SK-N-SH (cell line): Measurements from ENCODE around the gene SP1. TPM values are rescaled to one million over a fixed set of nuclear protein-coding genes. Genes with fewer than 3 reads are reported as not detected.

Source experiments
- CTCF ChIA-PET: fragments of 300-600, 350-600 bp; formaldehyde crosslinking; extraction: SDS; loops from one replicate; lab custom pipeline; 2021; lab: Yijun Ruan, JAX
- POLR2A ChIA-PET: fragments of 350-600 bp; sonication (Branson Sonifier 250); formaldehyde crosslinking; extraction: SDS; loops from one replicate; lab custom pipeline; 2020; ENCODE audit warnings: antibody characterized with exemption, inconsistent platforms; lab: Yijun Ruan, JAX
- DNase-seq: peaks from one replicate; pipeline ENCODE4 v3.0.0; 2012
- H2AFZ ChIP-seq: fragments of 200-600 bp; sonication (generic); 2 replicates; pipeline ENCODE4 v1.8.1; 2016; ENCODE audit warnings: antibody characterized with exemption, mild to moderate bottlenecking, low read depth
- H3F3A ChIP-seq: fragments of 200-600 bp; sonication (generic); replicated peaks from 2 replicates; pipeline ENCODE3; 2016; ENCODE audit warnings: antibody characterized with exemption, mild to moderate bottlenecking; ENCODE audit not compliant: insufficient read depth
- H3K27ac ChIP-seq, 2 experiments: fragments of 200-500 bp in 1 of 2; fragments of 200-600 bp in 1 of 2; sonication (Bioruptor generic) in 1 of 2; sonication (generic), shearing (Covaris generic) in 1 of 2; 2 replicates each; pipeline versions ENCODE4 v1.5.1 to v1.6.1; 2014 to 2016; ENCODE audit warnings: low read depth in 2 of 2, inconsistent platforms in 1 of 2, low read length in 1 of 2, mild to moderate bottlenecking in 1 of 2, mixed read lengths in 1 of 2
- H3K27me3 ChIP-seq: fragments of 200-600 bp; sonication (generic), shearing (Covaris generic); 2 replicates; pipeline ENCODE4 v1.6.1; 2016; ENCODE audit warnings: mixed run types; ENCODE audit not compliant: insufficient read depth
- H3K36me3 ChIP-seq, 2 experiments: fragments of 200-500 bp in 1 of 2; fragments of 200-600 bp in 1 of 2; sonication (Bioruptor generic) in 1 of 2; sonication (generic) in 1 of 2; replicated peaks in 1 of 2; 2 replicates each; pipeline versions ENCODE3 to v1.5.1; 2014 to 2016; ENCODE audit warnings: low read length in 1 of 2, mild to moderate bottlenecking in 1 of 2; ENCODE audit not compliant: insufficient read depth in 2 of 2, control insufficient read depth in 1 of 2
- H3K4me1 ChIP-seq, 2 experiments: fragments of 200-500 bp in 1 of 2; fragments of 200-600 bp in 1 of 2; sonication (Bioruptor generic) in 1 of 2; sonication (generic), shearing (Covaris generic) in 1 of 2; 2 replicates each; pipeline versions ENCODE4 v1.5.1 to v1.6.1; 2014 to 2016; ENCODE audit warnings: low read depth in 1 of 2, low read length in 1 of 2, mixed run types in 1 of 2; ENCODE audit not compliant: insufficient read depth in 2 of 2, control insufficient read depth in 1 of 2
- H3K4me2 ChIP-seq: fragments of 200-600 bp; sonication (generic), shearing (Covaris generic); 2 replicates; pipeline ENCODE4 v1.6.1; 2017; ENCODE audit warnings: mixed run types
- H3K4me3 ChIP-seq, 2 experiments: fragments of 200-500 bp in 1 of 2; fragments of 200-600 bp in 1 of 2; sonication (Bioruptor generic) in 1 of 2; sonication (generic), shearing (Covaris generic) in 1 of 2; 2 replicates each; pipeline versions ENCODE4 v1.5.1 to v1.8.1; 2014 to 2016; ENCODE audit warnings: low read depth in 2 of 2, inconsistent platforms in 1 of 2, low read length in 1 of 2, mild to moderate bottlenecking in 1 of 2, mixed read lengths in 1 of 2, moderate library complexity in 1 of 2
- H3K79me2 ChIP-seq: fragments of 200-600 bp; sonication (generic); 2 replicates; pipeline ENCODE4 v1.8.1; 2017; ENCODE audit warnings: mild to moderate bottlenecking; ENCODE audit not compliant: insufficient read depth
- H3K9ac ChIP-seq: fragments of 200-600 bp; sonication (generic); 2 replicates; pipeline ENCODE4 v1.6.1; 2017; ENCODE audit warnings: mixed run types
- H3K9me2 ChIP-seq: fragments of 200-600 bp; sonication (generic); 2 replicates; pipeline ENCODE4 v1.6.1; 2017; ENCODE audit warnings: mixed run types
- H3K9me3 ChIP-seq: fragments of 200-600 bp; sonication (generic); 2 replicates; pipeline ENCODE4 v1.6.1; 2017; ENCODE audit warnings: mixed run types, mild to moderate bottlenecking, moderate library complexity
- H4K20me1 ChIP-seq: fragments of 200-600 bp; sonication (generic); 2 replicates; pipeline ENCODE4 v1.6.1; 2017; ENCODE audit warnings: mild to moderate bottlenecking, mixed run types; ENCODE audit not compliant: insufficient read depth
- CHD2 ChIP-seq: fragments of 150-350 bp; IDR thresholded peaks from 2 replicates; pipeline ENCODE4 v1.6.1; 2018; ENCODE audit warnings: low read length; ENCODE audit not compliant: partially characterized antibody
- ELF1 ChIP-seq: IDR thresholded peaks from 2 replicates; pipeline ENCODE4 v1.4.0; 2012
- EP300 ChIP-seq, 2 experiments: IDR thresholded peaks; 2 replicates each; pipeline versions ENCODE4 v1.4.0 to v1.6.1; 2012; ENCODE audit warnings: borderline replicate concordance in 1 of 2, low read depth in 1 of 2, low read length in 1 of 2
- GABPA ChIP-seq: IDR thresholded peaks from 2 replicates; pipeline ENCODE4 v1.4.0; 2012; ENCODE audit warnings: low read depth, mild to moderate bottlenecking
- JUND ChIP-seq: IDR thresholded peaks from 2 replicates; pipeline ENCODE4 v1.4.0; 2012
- MEF2A ChIP-seq: IDR thresholded peaks from 2 replicates; pipeline ENCODE4 v1.4.0; 2012; ENCODE audit warnings: low read depth, borderline replicate concordance
- MXI1 ChIP-seq: IDR thresholded peaks from 2 replicates; pipeline ENCODE4 v1.6.1; 2012; ENCODE audit warnings: mild to moderate bottlenecking, low read depth, low read length, improper control_type of control experiment
- POLR2AphosphoS5 ChIP-seq: IDR thresholded peaks from 2 replicates; pipeline ENCODE4 v1.6.1; 2012; ENCODE audit warnings: low read depth, low read length
- SIN3A ChIP-seq: IDR thresholded peaks from 2 replicates; pipeline ENCODE4 v1.6.1; 2012; ENCODE audit warnings: low read depth, mild to moderate bottlenecking, low read length, moderate library complexity, borderline replicate concordance
- TAF1 ChIP-seq: IDR thresholded peaks from 2 replicates; pipeline ENCODE4 v1.6.1; 2012; ENCODE audit warnings: low read depth, mild to moderate bottlenecking, low read length, moderate library complexity, borderline replicate concordance
- TCF12 ChIP-seq: IDR thresholded peaks from 2 replicates; pipeline ENCODE4 v1.4.0; 2012
- YY1 ChIP-seq: IDR thresholded peaks from 2 replicates; pipeline ENCODE4 v1.4.0; 2012; ENCODE audit warnings: low read depth, mild to moderate bottlenecking
- WGBS: methylation state at CpG from one replicate; pipeline ENCODE4 v1.1.6; 2017; ENCODE audit warnings: low lambda C conversion rate; 5-methylcytosine and 5-hydroxymethylcytosine counted together
- polyA plus RNA-seq, 3 experiments: library from polyadenylated mRNA; depleted of rRNA; stranded (reverse); fragments of >200 nt; gene quantifications; 2 replicates each; pipeline ENCODE4 v1.2.3, GENCODE V29; 2012
- TF ChIP-seq, protein P1 (sequence below): IDR thresholded peaks from 2 replicates; pipeline ENCODE4 v1.4.0; 2012; ENCODE audit warnings: low read depth, borderline replicate concordance
- TF ChIP-seq, protein P2 (sequence below): IDR thresholded peaks from 2 replicates; pipeline ENCODE4; 2012
- TF ChIP-seq, protein P3 (sequence below): fragments of 200-600 bp; sonication (generic); IDR thresholded peaks from 2 replicates; pipeline ENCODE4 v1.6.1; 2017; ENCODE audit warnings: antibody characterized with exemption, mild to moderate bottlenecking, moderate library complexity
- TF ChIP-seq, protein P4 (sequence below): IDR thresholded peaks from 2 replicates; pipeline ENCODE4 v1.6.1; 2012; ENCODE audit warnings: mild to moderate bottlenecking, low read depth, low read length, moderate library complexity
- TF ChIP-seq, protein P5 (sequence below): IDR thresholded peaks from 2 replicates; pipeline ENCODE4 v1.4.0; 2012; ENCODE audit warnings: low read depth, borderline replicate concordance
- TF ChIP-seq, protein P6 (sequence below): fragments of 150-350 bp; IDR thresholded peaks from 2 replicates; pipeline ENCODE4 v1.6.1; 2016; ENCODE audit warnings: mild to moderate bottlenecking, low read depth, low read length
- TF ChIP-seq, protein P7 (sequence below): IDR thresholded peaks from 2 replicates; pipeline ENCODE4 v1.4.0; 2012; ENCODE audit warnings: low read depth

The SP1 gene
- polyA plus RNA-seq, 1 of the 3 experiments (the other 2 are of a cell fraction) = 12.9 TPM

DNA sequence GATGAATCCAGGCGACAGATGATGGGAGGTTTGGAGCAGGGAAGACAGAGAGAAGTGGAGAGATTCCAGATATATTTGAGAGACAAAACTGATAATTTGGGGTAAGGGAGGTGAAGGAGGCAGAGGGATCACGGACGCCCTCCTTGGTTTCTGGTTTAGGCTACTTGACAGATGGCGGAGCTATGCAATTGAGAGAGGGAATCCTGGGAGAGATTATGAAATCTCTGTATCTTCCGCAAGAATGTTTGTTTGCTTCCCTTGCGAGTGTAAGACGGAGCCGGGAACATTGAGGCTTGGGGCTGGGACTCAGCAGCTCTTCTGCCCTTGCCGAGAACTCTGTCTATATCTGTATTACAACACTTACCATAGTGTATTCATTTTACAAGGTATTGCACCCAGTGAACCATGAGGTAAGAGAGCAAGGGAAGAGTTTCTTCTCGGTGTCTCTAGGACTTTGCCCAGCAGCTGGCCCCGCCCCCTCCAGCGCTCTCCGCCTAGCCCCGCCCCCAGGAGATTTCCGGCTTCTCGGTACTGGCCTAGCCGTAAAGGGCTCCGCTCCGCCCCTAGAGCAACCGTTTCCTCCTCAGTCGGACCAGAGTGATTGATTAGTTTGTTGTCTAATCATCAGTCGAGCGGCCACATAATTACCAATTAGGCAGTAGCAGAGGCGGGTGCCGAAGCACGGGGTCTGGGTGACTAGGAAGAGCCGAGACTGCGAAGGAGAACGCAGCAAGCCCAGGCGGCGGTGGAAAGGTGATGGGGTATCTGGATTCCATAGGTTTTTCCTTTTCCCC is 61.3 kb downstream of the SP1 start, which contains the start of gene PRR13:
TSS of gene PRR13 (plus strand) at position 695 of the 794 bp plus-strand sequence. CDS start 981 bp downstream, outside the sequence.
- peak within 1 kb of the TSS; percentile 88 for H3K4me2 ChIP-seq
- no peaks in the 10 kb centered on the region for H4K20me1 ChIP-seq
- H3K27ac ChIP-seq = peak within 1 kb of the TSS; percentile 89 to 92
- ChIA-PET POLR2A (interaction anchor here (1.3 to 1.4 kb wide), 5 partner anchors 60 to 120 kb away, joined by 5 to 13 read pairs (median 7); partner anchors contain the start of genes AAAS and TARBP2), CTCF (interaction anchor here (0.7 to 2.7 kb wide), 10 partner anchors 10 to 120 kb away, joined by 3 to 14 read pairs (median 4); partner anchors contain the start of gene AAAS)
- DNase-seq = peak; percentile 93
- H3K9me3 ChIP-seq = no peaks in the 10 kb centered on the region
- 2% methylated on average over 31 of the region's 31 CpGs for WGBS
- H3K4me3 ChIP-seq = peak within 1 kb of the TSS; percentile 65 to 72
- peaks cover 34% of the 10 kb centered on the region for H3K79me2 ChIP-seq
- peak within 1 kb of the TSS; percentile 91 for H2AFZ ChIP-seq
- peak within 1 kb of the TSS; percentile 71 for H3K9ac ChIP-seq
- no peaks in the 10 kb centered on the region for H3K27me3 ChIP-seq
- peaks cover 0 to 7% of the 10 kb centered on the region in 2 experiments; a peak in 1 of 4 replicates for H3K4me1 ChIP-seq
- peaks cover 11% of the 10 kb centered on the region for H3F3A ChIP-seq
- no peaks in the 10 kb centered on the region for H3K9me2 ChIP-seq
- TF ChIP-seq, protein P1, sequence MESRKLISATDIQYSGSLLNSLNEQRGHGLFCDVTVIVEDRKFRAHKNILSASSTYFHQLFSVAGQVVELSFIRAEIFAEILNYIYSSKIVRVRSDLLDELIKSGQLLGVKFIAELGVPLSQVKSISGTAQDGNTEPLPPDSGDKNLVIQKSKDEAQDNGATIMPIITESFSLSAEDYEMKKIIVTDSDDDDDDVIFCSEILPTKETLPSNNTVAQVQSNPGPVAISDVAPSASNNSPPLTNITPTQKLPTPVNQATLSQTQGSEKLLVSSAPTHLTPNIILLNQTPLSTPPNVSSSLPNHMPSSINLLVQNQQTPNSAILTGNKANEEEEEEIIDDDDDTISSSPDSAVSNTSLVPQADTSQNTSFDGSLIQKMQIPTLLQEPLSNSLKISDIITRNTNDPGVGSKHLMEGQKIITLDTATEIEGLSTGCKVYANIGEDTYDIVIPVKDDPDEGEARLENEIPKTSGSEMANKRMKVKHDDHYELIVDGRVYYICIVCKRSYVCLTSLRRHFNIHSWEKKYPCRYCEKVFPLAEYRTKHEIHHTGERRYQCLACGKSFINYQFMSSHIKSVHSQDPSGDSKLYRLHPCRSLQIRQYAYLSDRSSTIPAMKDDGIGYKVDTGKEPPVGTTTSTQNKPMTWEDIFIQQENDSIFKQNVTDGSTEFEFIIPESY = no peak
- TF ChIP-seq, protein P2, sequence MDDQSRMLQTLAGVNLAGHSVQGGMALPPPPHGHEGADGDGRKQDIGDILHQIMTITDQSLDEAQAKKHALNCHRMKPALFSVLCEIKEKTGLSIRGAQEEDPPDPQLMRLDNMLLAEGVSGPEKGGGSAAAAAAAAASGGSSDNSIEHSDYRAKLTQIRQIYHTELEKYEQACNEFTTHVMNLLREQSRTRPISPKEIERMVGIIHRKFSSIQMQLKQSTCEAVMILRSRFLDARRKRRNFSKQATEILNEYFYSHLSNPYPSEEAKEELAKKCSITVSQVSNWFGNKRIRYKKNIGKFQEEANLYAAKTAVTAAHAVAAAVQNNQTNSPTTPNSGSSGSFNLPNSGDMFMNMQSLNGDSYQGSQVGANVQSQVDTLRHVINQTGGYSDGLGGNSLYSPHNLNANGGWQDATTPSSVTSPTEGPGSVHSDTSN = peak; percentile 97
- TF ChIP-seq POLR2AphosphoS5 (peak; percentile 98), TCF12 (0 out of 2 replicates have a peak, but pooled peaks have one; percentile 18), MXI1 (peak; percentile 55; the same call in 1 of the 2 replicates), CHD2 (peak; percentile 31), SIN3A (0 out of 2 replicates have a peak, but pooled peaks have one; percentile 45), JUND (no peak), ELF1 (peak; percentile 77; the same call in 1 of the 2 replicates), YY1 (peak; percentile 75), EP300 (IDR thresholded peaks at IDR 0.05; ENCODE audit: borderline replicate concordance in 1 of 2, low read depth in 1 of 2, low read length in 1 of 2) (no peak), GABPA (peak; percentile 32; the same call in 1 of the 2 replicates), TAF1 (peak; percentile 57), MEF2A (no peak)
- TF ChIP-seq, protein P3, sequence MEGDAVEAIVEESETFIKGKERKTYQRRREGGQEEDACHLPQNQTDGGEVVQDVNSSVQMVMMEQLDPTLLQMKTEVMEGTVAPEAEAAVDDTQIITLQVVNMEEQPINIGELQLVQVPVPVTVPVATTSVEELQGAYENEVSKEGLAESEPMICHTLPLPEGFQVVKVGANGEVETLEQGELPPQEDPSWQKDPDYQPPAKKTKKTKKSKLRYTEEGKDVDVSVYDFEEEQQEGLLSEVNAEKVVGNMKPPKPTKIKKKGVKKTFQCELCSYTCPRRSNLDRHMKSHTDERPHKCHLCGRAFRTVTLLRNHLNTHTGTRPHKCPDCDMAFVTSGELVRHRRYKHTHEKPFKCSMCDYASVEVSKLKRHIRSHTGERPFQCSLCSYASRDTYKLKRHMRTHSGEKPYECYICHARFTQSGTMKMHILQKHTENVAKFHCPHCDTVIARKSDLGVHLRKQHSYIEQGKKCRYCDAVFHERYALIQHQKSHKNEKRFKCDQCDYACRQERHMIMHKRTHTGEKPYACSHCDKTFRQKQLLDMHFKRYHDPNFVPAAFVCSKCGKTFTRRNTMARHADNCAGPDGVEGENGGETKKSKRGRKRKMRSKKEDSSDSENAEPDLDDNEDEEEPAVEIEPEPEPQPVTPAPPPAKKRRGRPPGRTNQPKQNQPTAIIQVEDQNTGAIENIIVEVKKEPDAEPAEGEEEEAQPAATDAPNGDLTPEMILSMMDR = no peak
- TF ChIP-seq, protein P4, sequence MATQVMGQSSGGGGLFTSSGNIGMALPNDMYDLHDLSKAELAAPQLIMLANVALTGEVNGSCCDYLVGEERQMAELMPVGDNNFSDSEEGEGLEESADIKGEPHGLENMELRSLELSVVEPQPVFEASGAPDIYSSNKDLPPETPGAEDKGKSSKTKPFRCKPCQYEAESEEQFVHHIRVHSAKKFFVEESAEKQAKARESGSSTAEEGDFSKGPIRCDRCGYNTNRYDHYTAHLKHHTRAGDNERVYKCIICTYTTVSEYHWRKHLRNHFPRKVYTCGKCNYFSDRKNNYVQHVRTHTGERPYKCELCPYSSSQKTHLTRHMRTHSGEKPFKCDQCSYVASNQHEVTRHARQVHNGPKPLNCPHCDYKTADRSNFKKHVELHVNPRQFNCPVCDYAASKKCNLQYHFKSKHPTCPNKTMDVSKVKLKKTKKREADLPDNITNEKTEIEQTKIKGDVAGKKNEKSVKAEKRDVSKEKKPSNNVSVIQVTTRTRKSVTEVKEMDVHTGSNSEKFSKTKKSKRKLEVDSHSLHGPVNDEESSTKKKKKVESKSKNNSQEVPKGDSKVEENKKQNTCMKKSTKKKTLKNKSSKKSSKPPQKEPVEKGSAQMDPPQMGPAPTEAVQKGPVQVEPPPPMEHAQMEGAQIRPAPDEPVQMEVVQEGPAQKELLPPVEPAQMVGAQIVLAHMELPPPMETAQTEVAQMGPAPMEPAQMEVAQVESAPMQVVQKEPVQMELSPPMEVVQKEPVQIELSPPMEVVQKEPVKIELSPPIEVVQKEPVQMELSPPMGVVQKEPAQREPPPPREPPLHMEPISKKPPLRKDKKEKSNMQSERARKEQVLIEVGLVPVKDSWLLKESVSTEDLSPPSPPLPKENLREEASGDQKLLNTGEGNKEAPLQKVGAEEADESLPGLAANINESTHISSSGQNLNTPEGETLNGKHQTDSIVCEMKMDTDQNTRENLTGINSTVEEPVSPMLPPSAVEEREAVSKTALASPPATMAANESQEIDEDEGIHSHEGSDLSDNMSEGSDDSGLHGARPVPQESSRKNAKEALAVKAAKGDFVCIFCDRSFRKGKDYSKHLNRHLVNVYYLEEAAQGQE = no peak
- TF ChIP-seq, protein P5, sequence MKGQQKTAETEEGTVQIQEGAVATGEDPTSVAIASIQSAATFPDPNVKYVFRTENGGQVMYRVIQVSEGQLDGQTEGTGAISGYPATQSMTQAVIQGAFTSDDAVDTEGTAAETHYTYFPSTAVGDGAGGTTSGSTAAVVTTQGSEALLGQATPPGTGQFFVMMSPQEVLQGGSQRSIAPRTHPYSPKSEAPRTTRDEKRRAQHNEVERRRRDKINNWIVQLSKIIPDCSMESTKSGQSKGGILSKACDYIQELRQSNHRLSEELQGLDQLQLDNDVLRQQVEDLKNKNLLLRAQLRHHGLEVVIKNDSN = peak; percentile 55; the same call in 1 of the 2 replicates
- TF ChIP-seq, protein P6, sequence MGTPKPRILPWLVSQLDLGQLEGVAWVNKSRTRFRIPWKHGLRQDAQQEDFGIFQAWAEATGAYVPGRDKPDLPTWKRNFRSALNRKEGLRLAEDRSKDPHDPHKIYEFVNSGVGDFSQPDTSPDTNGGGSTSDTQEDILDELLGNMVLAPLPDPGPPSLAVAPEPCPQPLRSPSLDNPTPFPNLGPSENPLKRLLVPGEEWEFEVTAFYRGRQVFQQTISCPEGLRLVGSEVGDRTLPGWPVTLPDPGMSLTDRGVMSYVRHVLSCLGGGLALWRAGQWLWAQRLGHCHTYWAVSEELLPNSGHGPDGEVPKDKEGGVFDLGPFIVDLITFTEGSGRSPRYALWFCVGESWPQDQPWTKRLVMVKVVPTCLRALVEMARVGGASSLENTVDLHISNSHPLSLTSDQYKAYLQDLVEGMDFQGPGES = no peak
- TF ChIP-seq, protein P7, sequence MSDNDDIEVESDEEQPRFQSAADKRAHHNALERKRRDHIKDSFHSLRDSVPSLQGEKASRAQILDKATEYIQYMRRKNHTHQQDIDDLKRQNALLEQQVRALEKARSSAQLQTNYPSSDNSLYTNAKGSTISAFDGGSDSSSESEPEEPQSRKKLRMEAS = peak; percentile 61; the same call in 1 of the 2 replicates
- TF ChIP-seq, all 33 proteins: peak for 12
- peaks cover 11 to 17% of the 10 kb centered on the region in 2 experiments for H3K36me3 ChIP-seq
